Breast epithelium (tissue), 4 donors: ENCODE results near the gene FRA10AC1. TPM values are rescaled to one million over a fixed set of nuclear protein-coding genes. Genes with fewer than 3 reads are reported as not detected.

Experiments used
- DNase-seq, 2 donors: peaks; one replicate each; pipeline ENCODE4 v3.0.0-alpha.2; 2019; ENCODE audit warnings: low spot score in 2 of 2
- H3K27ac ChIP-seq, 2 donors: fragments of 200-600 bp; sonication (generic) in 1 of 2; one replicate each; pipeline ENCODE4 v1.5.1; 2016 to 2019; ENCODE audit warnings: mild to moderate bottlenecking in 1 of 2
- H3K27me3 ChIP-seq, 2 donors: fragments of 200-600 bp; sonication (generic) in 1 of 2; one replicate each; pipeline versions ENCODE4 v1.5.1 to v1.6.0; 2017 to 2019; ENCODE audit warnings: control low read depth in 1 of 2, mild to moderate bottlenecking in 1 of 2
- H3K36me3 ChIP-seq: fragments of 200-600 bp; one replicate; pipeline ENCODE4 v1.5.1; 2019
- H3K4me1 ChIP-seq, 2 donors: fragments of 200-600 bp; sonication (generic); one replicate each; pipeline ENCODE4 v1.5.1; 2016 to 2019; ENCODE audit warnings: control low read depth in 1 of 2
- H3K4me3 ChIP-seq, 3 donors: fragments of 200-600 bp; sonication (generic); 1 replicate in 2 of 3; 2 replicates in 1 of 3; pipeline ENCODE4 v1.5.1; 2016 to 2019; ENCODE audit warnings: mild to moderate bottlenecking in 3 of 3, moderate library complexity in 2 of 3
- H3K9me3 ChIP-seq, 2 donors: fragments of 200-600 bp; sonication (generic) in 1 of 2; one replicate each; pipeline ENCODE4 v1.5.1; 2016 to 2019; ENCODE audit warnings: control low read depth in 1 of 2
- CTCF ChIP-seq, 3 donors: fragments of 450-650 bp; IDR thresholded peaks; one replicate each; pipeline ENCODE4 v1.5.1; 2016 to 2017; ENCODE audit warnings: antibody characterized with exemption in 3 of 3, mild to moderate bottlenecking in 3 of 3, moderate library complexity in 3 of 3
- POLR2A ChIP-seq: fragments of 450-650 bp; IDR thresholded peaks from one replicate; pipeline ENCODE4 v1.6.1; 2016; ENCODE audit warnings: antibody characterized with exemption, mild to moderate bottlenecking, moderate library complexity
- POLR2AphosphoS5 ChIP-seq, 3 donors: sonication (generic); formaldehyde crosslinking; IDR thresholded peaks; one replicate each; pipeline ENCODE4 v1.6.1; 2017; ENCODE audit warnings: antibody characterized with exemption in 3 of 3
- intact Hi-C: fragments of 100-400 bp; cut with DNase I; formaldehyde crosslinking; loops from one replicate; pipeline ENCODE4 v1.15.1; 2023; ENCODE audit warnings: low total_unique reads
- total RNA-seq, 3 donors: library from RNA; depleted of rRNA; stranded (reverse); fragments of >200 nt; gene quantifications; one replicate each; pipeline ENCODE4 v1.1.0, GENCODE V29; 2016

Gene FRA10AC1
- total RNA-seq, 3 donors from 2014 or later = 18.2 to 32.8 (median 24.3) TPM

GRCh38 chr10:93695740-93696139 lies 6.7 kb downstream of the FRA10AC1 start:
- no peaks in the 10 kb centered on the region for H3K27me3 ChIP-seq
- H3K9me3 ChIP-seq = no peaks in the 10 kb centered on the region
- TF ChIP-seq POLR2AphosphoS5 (IDR thresholded peaks at IDR 0.05) (no peak), CTCF (IDR thresholded peaks at IDR 0.05) (no peak), POLR2A (no peak)
- no peak overlapping the region for H3K4me3 ChIP-seq
- intact Hi-C loops = loop anchor here (5.0 kb wide), 1 partner anchor 518 kb away; no protein-coding TSS in a partner anchor
- no peaks in the 10 kb centered on the region for H3K4me1 ChIP-seq
- H3K36me3 ChIP-seq = peaks cover 10% of the 10 kb centered on the region
- H3K27ac ChIP-seq = no peak overlapping the region
- no peak for DNase-seq

DNA sequence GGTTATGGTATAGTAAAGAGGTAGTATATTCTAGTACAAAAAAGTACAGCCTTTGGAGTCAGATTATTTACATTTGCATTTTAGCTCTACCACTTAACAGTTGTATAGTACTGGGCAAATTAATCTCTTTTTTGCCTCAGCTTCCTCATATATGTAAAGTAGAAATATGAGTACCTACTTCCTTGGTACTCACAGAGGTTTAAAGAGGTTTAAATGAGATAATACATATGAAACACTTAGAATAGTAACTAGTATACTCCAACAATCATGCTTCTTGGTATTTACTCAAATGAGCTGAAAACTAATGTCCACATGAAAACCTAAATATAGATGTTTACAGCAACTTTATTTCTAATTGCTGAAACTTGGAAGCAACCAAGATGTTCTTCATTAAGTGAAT lies 14.7 kb downstream of the FRA10AC1 start:
- no peak for DNase-seq
- TF ChIP-seq POLR2AphosphoS5 (IDR thresholded peaks at IDR 0.05) (no peak), CTCF (IDR thresholded peaks at IDR 0.05) (no peak), POLR2A (no peak)
- H3K27me3 ChIP-seq = no peaks in the 10 kb centered on the region
- peaks cover 3% of the 10 kb centered on the region for H3K36me3 ChIP-seq
- H3K4me1 ChIP-seq = no peaks in the 10 kb centered on the region
- H3K4me3 ChIP-seq = no peak overlapping the region
- no peak overlapping the region for H3K27ac ChIP-seq
- intact Hi-C loops = no loop called here
- H3K9me3 ChIP-seq = no peaks in the 10 kb centered on the region

DNA sequence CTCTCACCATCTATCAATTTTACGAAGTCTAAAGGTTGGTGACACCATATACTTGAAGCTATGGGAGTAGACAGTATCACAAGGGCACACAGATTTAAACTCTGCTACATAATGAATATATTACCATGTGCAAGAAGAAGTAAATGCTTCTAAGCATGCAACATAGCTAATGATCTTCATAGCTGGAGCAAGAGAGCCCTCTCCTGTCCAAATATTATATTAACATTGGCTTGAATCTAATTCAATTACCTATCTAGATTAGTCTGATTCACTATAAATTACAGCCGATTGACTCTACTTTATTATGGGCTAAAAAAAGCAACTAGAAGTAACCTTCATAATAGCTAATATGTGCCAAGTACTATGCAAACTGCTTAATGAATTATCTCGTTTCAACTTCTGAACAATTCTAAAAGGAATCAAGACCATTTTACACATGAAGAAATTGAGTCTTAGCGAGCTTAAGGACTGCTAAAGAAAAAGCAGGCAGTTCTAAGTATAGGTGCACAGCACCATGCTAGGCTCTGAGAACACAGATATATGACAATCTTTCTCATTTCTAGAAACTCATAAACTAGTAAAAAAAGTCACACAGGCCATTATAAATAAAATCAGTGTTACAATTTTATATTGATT lies 21.9 kb downstream of the FRA10AC1 start:
- Histone ChIP-seq H3K4me3 (no peak overlapping the region), H3K27ac (no peak overlapping the region), H3K36me3 (peaks cover 3% of the 10 kb centered on the region), H3K27me3 (no peaks in the 10 kb centered on the region), H3K4me1 (no peaks in the 10 kb centered on the region), H3K9me3 (no peaks in the 10 kb centered on the region)
- DNase-seq = no peak
- TF ChIP-seq CTCF (IDR thresholded peaks at IDR 0.05) (peak in 2 of 3 donors; percentile 24 to 26), POLR2AphosphoS5 (IDR thresholded peaks at IDR 0.05) (no peak)
- intact Hi-C loops = no loop called here

- no peaks in the 10 kb centered on the region for H3K36me3 ChIP-seq
- no peak overlapping the region for H3K4me3 ChIP-seq
- intact Hi-C loops = no loop called here
- no peak overlapping the region for H3K27ac ChIP-seq
- TF ChIP-seq POLR2A (no peak), POLR2AphosphoS5 (IDR thresholded peaks at IDR 0.05) (no peak), CTCF (IDR thresholded peaks at IDR 0.05) (no peak)
- no peak for DNase-seq
- H3K27me3 ChIP-seq = no peaks in the 10 kb centered on the region
- H3K4me1 ChIP-seq = no peaks in the 10 kb centered on the region
- H3K9me3 ChIP-seq = no peaks in the 10 kb centered on the region
Measured at GRCh38 chr10:93678805-93679587, 23.4 kb downstream of the FRA10AC1 start.

DNA sequence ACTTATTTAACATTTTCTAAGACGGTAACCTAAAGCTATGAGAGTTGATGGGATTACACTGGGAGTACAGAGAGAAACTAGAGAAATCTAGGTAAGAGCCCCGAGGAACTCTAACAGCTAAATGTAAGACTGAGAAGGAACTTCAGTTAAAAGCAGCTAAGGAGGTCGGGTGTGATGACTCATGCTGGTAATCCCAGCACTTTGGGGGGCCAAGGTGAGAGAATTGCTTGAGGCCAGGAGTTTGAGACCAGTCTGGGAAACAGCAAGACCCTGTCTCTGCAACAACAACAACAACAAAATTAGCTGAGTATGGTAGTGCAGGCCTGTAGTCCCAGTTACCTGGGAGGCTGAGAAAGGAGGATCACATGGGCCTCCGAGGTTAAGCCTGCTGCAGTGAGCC lies 24.0 kb downstream of the FRA10AC1 start:
- Histone ChIP-seq H3K9me3 (no peaks in the 10 kb centered on the region), H3K27me3 (no peaks in the 10 kb centered on the region), H3K27ac (no peak overlapping the region), H3K4me3 (no peak overlapping the region), H3K4me1 (no peaks in the 10 kb centered on the region), H3K36me3 (no peaks in the 10 kb centered on the region)
- intact Hi-C loops = no loop called here
- TF ChIP-seq POLR2AphosphoS5 (IDR thresholded peaks at IDR 0.05) (no peak), POLR2A (no peak), CTCF (IDR thresholded peaks at IDR 0.05) (no peak)
- no peak for DNase-seq
